PC-9 (cell line): ENCODE results near the gene S100A14.

Experiments
- EZH2 ChIP-seq: fragments of 200-600 bp; sonication (generic); IDR thresholded peaks from 2 replicates; pipeline ENCODE4 v1.8.0; 2017; ENCODE audit warnings: antibody characterized with exemption, low read depth
- TF ChIP-seq, protein P1 (sequence below): fragments of 200-600 bp; sonication (generic); conservative IDR thresholded peaks from 2 replicates; pipeline ENCODE4 v1.6.1; 2017; ENCODE audit warnings: mixed run types, antibody characterized with exemption, mild to moderate bottlenecking, moderate library complexity

- TF ChIP-seq, protein P1, sequence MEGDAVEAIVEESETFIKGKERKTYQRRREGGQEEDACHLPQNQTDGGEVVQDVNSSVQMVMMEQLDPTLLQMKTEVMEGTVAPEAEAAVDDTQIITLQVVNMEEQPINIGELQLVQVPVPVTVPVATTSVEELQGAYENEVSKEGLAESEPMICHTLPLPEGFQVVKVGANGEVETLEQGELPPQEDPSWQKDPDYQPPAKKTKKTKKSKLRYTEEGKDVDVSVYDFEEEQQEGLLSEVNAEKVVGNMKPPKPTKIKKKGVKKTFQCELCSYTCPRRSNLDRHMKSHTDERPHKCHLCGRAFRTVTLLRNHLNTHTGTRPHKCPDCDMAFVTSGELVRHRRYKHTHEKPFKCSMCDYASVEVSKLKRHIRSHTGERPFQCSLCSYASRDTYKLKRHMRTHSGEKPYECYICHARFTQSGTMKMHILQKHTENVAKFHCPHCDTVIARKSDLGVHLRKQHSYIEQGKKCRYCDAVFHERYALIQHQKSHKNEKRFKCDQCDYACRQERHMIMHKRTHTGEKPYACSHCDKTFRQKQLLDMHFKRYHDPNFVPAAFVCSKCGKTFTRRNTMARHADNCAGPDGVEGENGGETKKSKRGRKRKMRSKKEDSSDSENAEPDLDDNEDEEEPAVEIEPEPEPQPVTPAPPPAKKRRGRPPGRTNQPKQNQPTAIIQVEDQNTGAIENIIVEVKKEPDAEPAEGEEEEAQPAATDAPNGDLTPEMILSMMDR = no peak
- TF ChIP-seq EZH2 = no peak
These were observed 45.3 kb downstream of the S100A14 start for GRCh38 chr1:153570874-153571273.
